ENCODE data around the gene CA10. TPM values are rescaled to one million over a fixed set of nuclear protein-coding genes. Genes with fewer than 3 reads are reported as not detected.

The CA10 gene
- total RNA-seq, 1 experiment from 2014 or later: not detected

DNA sequence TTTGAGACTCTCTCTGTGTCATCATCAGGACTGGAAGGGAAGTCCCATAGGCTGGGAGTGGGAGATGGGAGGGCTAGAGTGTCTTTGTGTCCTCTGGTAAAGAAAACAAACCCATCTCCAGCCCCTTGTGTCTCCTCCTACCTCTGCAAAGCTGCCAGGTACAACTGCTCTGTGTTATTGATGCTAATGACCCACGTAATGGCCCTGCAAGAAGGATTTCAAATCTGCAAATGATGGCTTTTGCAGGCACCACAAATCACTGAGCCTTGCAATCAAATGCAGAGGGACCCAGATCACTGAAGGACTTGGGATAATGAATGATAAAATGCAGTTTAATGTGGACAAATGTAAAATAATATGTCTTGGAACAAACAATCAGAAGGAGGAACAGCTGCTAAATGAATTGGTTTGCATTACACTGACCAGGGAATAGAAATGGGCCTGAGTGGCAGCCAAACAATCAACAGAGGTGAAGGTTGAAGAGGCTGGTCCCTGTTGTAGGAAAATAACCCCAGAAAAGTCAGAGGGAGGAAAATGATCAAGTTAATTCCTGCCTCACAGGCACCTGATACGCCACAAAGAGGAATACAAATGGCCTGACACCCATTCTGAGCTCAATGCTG, 473.1 kb downstream of the CA10 start:
- Histone ChIP-seq H3K27ac (ENCODE audit: low read depth, low read length, poor library complexity, severe bottlenecking) (no peak overlapping the region), H3K36me3 (ENCODE audit: insufficient read depth, low read length, poor library complexity, severe bottlenecking) (no peaks in the 10 kb centered on the region), H3K9me3 (ENCODE audit: low read depth, low read length, poor library complexity, severe bottlenecking) (no peaks in the 10 kb centered on the region), H3K4me1 (ENCODE audit: insufficient read depth, low read length, poor library complexity, severe bottlenecking) (no peaks in the 10 kb centered on the region), H3K27me3 (replicated peaks; ENCODE audit: insufficient read depth, low read depth, low read length, poor library complexity) (peaks cover 23% of the 10 kb centered on the region), H3K4me3 (ENCODE audit: low read depth, low read length, poor library complexity, severe bottlenecking) (no peak overlapping the region)
- intact Hi-C loops (cut with micrococcal nuclease; ENCODE audit: unreplicated experiment): no loop called here
- TF ChIP-seq, protein P1, sequence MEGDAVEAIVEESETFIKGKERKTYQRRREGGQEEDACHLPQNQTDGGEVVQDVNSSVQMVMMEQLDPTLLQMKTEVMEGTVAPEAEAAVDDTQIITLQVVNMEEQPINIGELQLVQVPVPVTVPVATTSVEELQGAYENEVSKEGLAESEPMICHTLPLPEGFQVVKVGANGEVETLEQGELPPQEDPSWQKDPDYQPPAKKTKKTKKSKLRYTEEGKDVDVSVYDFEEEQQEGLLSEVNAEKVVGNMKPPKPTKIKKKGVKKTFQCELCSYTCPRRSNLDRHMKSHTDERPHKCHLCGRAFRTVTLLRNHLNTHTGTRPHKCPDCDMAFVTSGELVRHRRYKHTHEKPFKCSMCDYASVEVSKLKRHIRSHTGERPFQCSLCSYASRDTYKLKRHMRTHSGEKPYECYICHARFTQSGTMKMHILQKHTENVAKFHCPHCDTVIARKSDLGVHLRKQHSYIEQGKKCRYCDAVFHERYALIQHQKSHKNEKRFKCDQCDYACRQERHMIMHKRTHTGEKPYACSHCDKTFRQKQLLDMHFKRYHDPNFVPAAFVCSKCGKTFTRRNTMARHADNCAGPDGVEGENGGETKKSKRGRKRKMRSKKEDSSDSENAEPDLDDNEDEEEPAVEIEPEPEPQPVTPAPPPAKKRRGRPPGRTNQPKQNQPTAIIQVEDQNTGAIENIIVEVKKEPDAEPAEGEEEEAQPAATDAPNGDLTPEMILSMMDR (conservative IDR thresholded peaks at IDR 0.05; ENCODE audit: low read depth, low read length): no peak
- no peak for TF ChIP-seq EZH2 (IDR thresholded peaks at IDR 0.05; ENCODE audit: borderline replicate concordance, low read depth, low read length, poor library complexity, severe bottlenecking)
- ChIA-PET CTCF (no interaction called here), POLR2A (ENCODE audit: low non-redundant PET) (no interaction called here)
- BruUV-seq (replicated peaks): no TSS peak
- DNase-seq (ENCODE audit: low spot score): no peak

DNA sequence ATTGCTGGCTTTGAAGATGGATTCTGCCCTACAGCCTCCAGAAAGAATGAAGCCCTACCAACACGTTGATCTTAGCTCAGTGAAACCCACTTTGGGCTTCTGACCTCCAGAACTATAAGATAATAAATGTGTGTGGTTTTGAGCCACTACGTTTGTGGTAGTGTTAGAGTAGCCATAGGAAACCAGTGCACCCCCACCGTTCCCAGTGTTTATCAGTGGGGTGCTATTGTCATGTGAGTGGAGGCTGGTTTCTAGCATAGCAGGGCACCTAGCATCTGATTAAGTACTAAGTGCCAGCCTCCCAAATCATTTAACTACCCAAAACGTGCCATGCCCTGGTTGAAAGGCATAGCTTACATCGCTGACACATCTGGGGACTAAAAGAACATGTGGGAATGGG, 474.3 kb downstream of the CA10 start:
- no peak for DNase-seq (ENCODE audit: low spot score)
- H3K27ac ChIP-seq (ENCODE audit: low read depth, low read length, poor library complexity, severe bottlenecking): no peak overlapping the region
- no peaks in the 10 kb centered on the region for H3K4me1 ChIP-seq (ENCODE audit: insufficient read depth, low read length, poor library complexity, severe bottlenecking)
- H3K9me3 ChIP-seq (ENCODE audit: low read depth, low read length, poor library complexity, severe bottlenecking): no peaks in the 10 kb centered on the region
- ChIA-PET CTCF (no interaction called here), POLR2A (ENCODE audit: low non-redundant PET) (no interaction called here)
- no peaks in the 10 kb centered on the region for H3K36me3 ChIP-seq (ENCODE audit: insufficient read depth, low read length, poor library complexity, severe bottlenecking)
- BruUV-seq (replicated peaks): no TSS peak
- intact Hi-C loops (cut with micrococcal nuclease; ENCODE audit: unreplicated experiment): no loop called here
- TF ChIP-seq EZH2 (IDR thresholded peaks at IDR 0.05; ENCODE audit: borderline replicate concordance, low read depth, low read length, poor library complexity, severe bottlenecking): no peak
- TF ChIP-seq, protein P1 (conservative IDR thresholded peaks at IDR 0.05; ENCODE audit: low read depth, low read length): no peak
- no peak overlapping the region for H3K4me3 ChIP-seq (ENCODE audit: low read depth, low read length, poor library complexity, severe bottlenecking)
- peaks cover 23% of the 10 kb centered on the region for H3K27me3 ChIP-seq (replicated peaks; ENCODE audit: insufficient read depth, low read depth, low read length, poor library complexity)

DNA sequence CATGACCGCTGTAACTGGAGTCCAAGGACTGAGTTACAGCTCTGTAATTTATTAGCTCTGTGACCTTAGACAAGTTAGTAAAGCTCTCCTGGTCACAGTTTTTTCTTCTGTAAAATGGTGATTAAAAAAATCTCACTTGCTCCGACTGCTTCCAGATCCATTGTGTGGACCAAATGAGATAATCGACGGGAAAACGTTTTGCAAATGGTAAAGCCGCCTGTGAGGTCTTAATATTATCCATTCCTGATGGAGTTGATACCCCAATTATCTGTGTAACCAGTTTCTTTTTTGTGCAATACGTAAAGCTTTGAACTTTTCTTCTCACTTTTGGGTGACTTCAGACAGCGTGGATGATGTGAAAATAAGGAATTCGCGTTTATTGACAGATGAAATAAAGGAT, 475.2 kb downstream of the CA10 start:
- H3K36me3 ChIP-seq (ENCODE audit: insufficient read depth, low read length, poor library complexity, severe bottlenecking): no peaks in the 10 kb centered on the region
- no peaks in the 10 kb centered on the region for H3K9me3 ChIP-seq (ENCODE audit: low read depth, low read length, poor library complexity, severe bottlenecking)
- no peak for DNase-seq (ENCODE audit: low spot score)
- CTCF ChIA-PET: no interaction called here
- POLR2A ChIA-PET (ENCODE audit: low non-redundant PET): no interaction called here
- H3K4me3 ChIP-seq (ENCODE audit: low read depth, low read length, poor library complexity, severe bottlenecking): no peak overlapping the region
- BruUV-seq (replicated peaks): no TSS peak
- intact Hi-C loops (cut with micrococcal nuclease; ENCODE audit: unreplicated experiment): no loop called here
- TF ChIP-seq EZH2 (IDR thresholded peaks at IDR 0.05; ENCODE audit: borderline replicate concordance, low read depth, low read length, poor library complexity, severe bottlenecking): no peak
- TF ChIP-seq, protein P1 (conservative IDR thresholded peaks at IDR 0.05; ENCODE audit: low read depth, low read length): no peak
- H3K4me1 ChIP-seq (ENCODE audit: insufficient read depth, low read length, poor library complexity, severe bottlenecking): no peaks in the 10 kb centered on the region
- H3K27ac ChIP-seq (ENCODE audit: low read depth, low read length, poor library complexity, severe bottlenecking): no peak overlapping the region
- peaks cover 23% of the 10 kb centered on the region for H3K27me3 ChIP-seq (replicated peaks; ENCODE audit: insufficient read depth, low read depth, low read length, poor library complexity)

All from A673 (cell line).